HepG2 (cell line): Measurements from ENCODE around the gene PNMA8B. TPM values are rescaled to one million over a fixed set of nuclear protein-coding genes. Genes with fewer than 3 reads are reported as not detected.

Experiments used
- ATAC-seq: fragments of 200-7000 bp; cut with Tn5 transposase; 3 replicates; pipeline ENCODE4 v1.9.1; 2020; ENCODE audit warnings: mild to moderate bottlenecking, moderate library complexity
- BruUV-seq: library from RNA; stranded (reverse); fragments of 400-500 nt; replicated peaks from 2 replicates; lab custom pipeline; 2021; lab: Mats Ljungman, UMichigan
- CTCF ChIA-PET: fragments of 300-600 bp; formaldehyde crosslinking; extraction: SDS; loops from one replicate; lab custom pipeline; 2021; ENCODE audit warnings: low total read pairs, inconsistent platforms, low intra/inter-chr PET ratio; lab: Yijun Ruan, JAX
- POLR2A ChIA-PET: fragments of 350-600 bp; sonication (Branson Sonifier 250); formaldehyde crosslinking; loops from one replicate; lab custom pipeline; 2020; ENCODE audit warnings: antibody characterized with exemption, inconsistent platforms; lab: Yijun Ruan, JAX
- DNase-seq: peaks from one replicate; pipeline ENCODE4 v3.0.0-alpha.2; 2015; ENCODE audit warnings: low spot score
- FAIRE-seq: peaks from 3 replicates; lab custom pipeline; 2011; peaks lifted over from hg19 to GRCh38; lab: Jason Lieb, UNC
- H2AFZ ChIP-seq: one replicate; pipeline ENCODE4 v1.6.1; 2011; ENCODE audit warnings: low read length, inconsistent platforms
- H3K27ac ChIP-seq: fragments of 300-600 bp; 3 replicates; pipeline ENCODE4 v1.8.0; 2011; ENCODE audit warnings: mixed run types, mild to moderate bottlenecking, mixed read lengths, low read length, inconsistent platforms; ENCODE audit not compliant: insufficient read depth; ENCODE audit errors: extremely low read length
- H3K27me3 ChIP-seq, 2 experiments: fragments of 200-600 bp in 1 of 2; 2 replicates in 1 of 2; 3 replicates in 1 of 2; pipeline versions ENCODE4 v1.6.0 to v1.8.0; 2011; ENCODE audit warnings: low read length in 2 of 2, mild to moderate bottlenecking in 2 of 2, moderate library complexity in 2 of 2, inconsistent platforms in 1 of 2; ENCODE audit not compliant: insufficient read depth in 2 of 2, control insufficient read depth in 1 of 2
- H3K36me3 ChIP-seq, 2 experiments: fragments of 200-600 bp in 1 of 2; replicated peaks in 1 of 2; 2 replicates in 1 of 2; 3 replicates in 1 of 2; pipeline versions ENCODE4 v1.5.1 to v1.8.0; 2011; ENCODE audit warnings: low read length in 2 of 2, inconsistent platforms in 1 of 2; ENCODE audit not compliant: insufficient read depth in 2 of 2, control insufficient read depth in 1 of 2
- H3K4me1 ChIP-seq: 2 replicates; pipeline ENCODE4 v1.5.1; 2012; ENCODE audit warnings: low read length, inconsistent platforms; ENCODE audit not compliant: insufficient read depth
- H3K4me2 ChIP-seq: 2 replicates; pipeline ENCODE4 v1.6.0; 2011; ENCODE audit warnings: low read depth, low read length, inconsistent platforms
- H3K4me3 ChIP-seq, 3 experiments: fragments of 200-600 bp in 1 of 3; sonication (generic), shearing (Covaris generic) in 1 of 3; replicated peaks in 1 of 3; 2 replicates each; pipeline ENCODE4 v1.5.1; 2011 to 2016; ENCODE audit warnings: low read length in 3 of 3, inconsistent platforms in 2 of 3, low read depth in 2 of 3, mild to moderate bottlenecking in 2 of 3, control low read depth in 1 of 3, mixed read lengths in 1 of 3; ENCODE audit not compliant: insufficient read depth in 1 of 3
- H3K79me2 ChIP-seq: one replicate; pipeline ENCODE4 v1.6.1; 2011; ENCODE audit warnings: low read length, inconsistent platforms; ENCODE audit not compliant: insufficient read depth
- H3K9ac ChIP-seq: 2 replicates; pipeline ENCODE4 v1.6.0; 2011; ENCODE audit warnings: mild to moderate bottlenecking, low read depth, low read length, inconsistent platforms; ENCODE audit not compliant: insufficient read depth
- H3K9me3 ChIP-seq: 2 replicates; pipeline ENCODE4 v1.5.1; 2012; ENCODE audit warnings: mild to moderate bottlenecking, low read length
- H4K20me1 ChIP-seq: 2 replicates; pipeline ENCODE4 v1.6.0; 2011; ENCODE audit warnings: inconsistent platforms, mild to moderate bottlenecking, low read length, moderate library complexity; ENCODE audit not compliant: insufficient read depth
- GMEB1 ChIP-seq: sonication (generic); formaldehyde crosslinking; IDR thresholded peaks from 2 replicates; pipeline ENCODE4 v1.5.1; 2020; ENCODE audit warnings: missing genetic modification reagents, mild to moderate bottlenecking, borderline replicate concordance
- GRHL1 ChIP-seq: sonication (generic); formaldehyde crosslinking; conservative IDR thresholded peaks from 2 replicates; pipeline ENCODE4 v1.8.0; 2022; ENCODE audit warnings: missing genetic modification reagents
- NCOA5 ChIP-seq: sonication (generic); formaldehyde crosslinking; IDR thresholded peaks from 2 replicates; pipeline ENCODE4 v1.4.0; 2020; ENCODE audit warnings: missing genetic modification reagents
- THAP9 ChIP-seq: sonication (generic); formaldehyde crosslinking; IDR thresholded peaks from 2 replicates; pipeline ENCODE4; 2020; ENCODE audit warnings: missing genetic modification reagents, mild to moderate bottlenecking, borderline replicate concordance
- ZBTB33 ChIP-seq: sonication (generic); formaldehyde crosslinking; IDR thresholded peaks from 2 replicates; pipeline ENCODE4 v1.4.0; 2020; ENCODE audit warnings: missing genetic modification reagents
- ZBTB39 ChIP-seq: sonication (generic); formaldehyde crosslinking; IDR thresholded peaks from 2 replicates; pipeline ENCODE4 v1.5.0; 2020; ENCODE audit warnings: missing genetic modification reagents
- ZFP1 ChIP-seq: IDR thresholded peaks from 2 replicates; pipeline ENCODE4 v1.6.1; 2016
- ZNF263 ChIP-seq: sonication (generic); formaldehyde crosslinking; IDR thresholded peaks from 2 replicates; pipeline ENCODE4 v1.4.0; 2020; ENCODE audit warnings: missing genetic modification reagents
- WGBS: methylation state at CpG from one replicate; pipeline ENCODE4 v1.1.6; 2017; ENCODE audit warnings: low lambda C conversion rate; 5-methylcytosine and 5-hydroxymethylcytosine counted together
- in situ Hi-C: cut with HindIII; loops from 2 replicates; pipeline ENCODE4 v1.10.0; 2017; ENCODE audit warnings: low pct_unique_long_range_greater_than_20kb; ENCODE audit not compliant: extremely low pct_ligation_motif_present
- intact Hi-C: fragments of 100-400 bp; cut with micrococcal nuclease; formaldehyde crosslinking; loops from one replicate; pipeline ENCODE4 v1.10.0; 2022; ENCODE audit not compliant: unreplicated experiment
- polyA plus RNA-seq, 8 experiments: library from polyadenylated mRNA; depleted of rRNA in 3 of 8; stranded (reverse) in 7 of 8; unstranded in 1 of 8; fragments of >200 nt; fragmentation: Illumina TruSeq in 4 of 8; extraction: Trizol in 4 of 8; gene quantifications; 2 replicates each; pipeline versions ENCODE4 v1.2.1 to v1.2.3, GENCODE V29; 2011 to 2016; ENCODE audit warnings: low read depth in 4 of 8, missing spikeins in 1 of 8, mixed read lengths in 1 of 8; ENCODE audit not compliant: insufficient read depth in 1 of 8
- total RNA-seq, 5 experiments: library from RNA; depleted of rRNA; stranded (reverse); fragments of >200 nt; fragmentation: Illumina TruSeq; extraction: Trizol; gene quantifications; 2 replicates each; pipeline ENCODE4 v1.2.3, GENCODE V29; 2016; ENCODE audit warnings: low read depth in 1 of 5

The PNMA8B gene
- total and polyA plus RNA-seq, 2 of the 13 experiments (the other 11 are each of a cell fraction or from before 2014, with no cell fraction given), result not detected

GRCh38 chr19:46490774-46491173 lies 4.9 kb downstream of the PNMA8B start (continued):
- no peak for TF ChIP-seq THAP9
- TF ChIP-seq, all 625 proteins: peak for 0

GRCh38 chr19:46489445-46490272 lies 6.0 kb downstream of the PNMA8B start:
- WGBS, result 54% methylated on average over 29 of the region's 52 CpGs
- Histone ChIP-seq H2AFZ (no peak overlapping the region), H3K4me3 (no peak overlapping the region), H3K27ac (no peak overlapping the region), H3K27me3 (peaks cover 3 to 35% of the 10 kb centered on the region in 2 experiments), H3K79me2 (no peaks in the 10 kb centered on the region), H4K20me1 (no peaks in the 10 kb centered on the region), H3K36me3 (no peaks in the 10 kb centered on the region), H3K9ac (no peak overlapping the region), H3K4me2 (no peak overlapping the region), H3K9me3 (no peaks in the 10 kb centered on the region), H3K4me1 (peaks cover 15% of the 10 kb centered on the region; the same call in 1 of the 2 replicates)
- BruUV-seq, result no TSS peak
- intact Hi-C loops, result no loop called here
- CTCF ChIA-PET, result interaction anchor here (5.4 to 5.5 kb wide), 2 partner anchors 88 to 94 kb away, joined by 76 to 96 read pairs; no protein-coding TSS in a partner anchor
- no peak for ATAC-seq
- POLR2A ChIA-PET, result no interaction called here
- in situ Hi-C loops, result loop anchor here (5.0 kb wide), 2 partner anchors 87 to 192 kb away; partner anchors contain the start of gene HIF3A
- DNase-seq, result no peak
- FAIRE-seq, result no peak
- no peak for TF ChIP-seq ZFP1
- TF ChIP-seq ZBTB33 (CRISPR knock-in tag), result peak; percentile 46; the same call in 1 of the 2 replicates
- TF ChIP-seq GRHL1 (CRISPR knock-in tag), result no peak
- TF ChIP-seq ZBTB39 (CRISPR knock-in tag), result no peak
- peak; percentile 72; the same call in 1 of the 2 replicates for TF ChIP-seq ZNF263
- TF ChIP-seq GMEB1 (CRISPR knock-in tag), result no peak
- no peak for TF ChIP-seq NCOA5 (CRISPR knock-in tag)
